GM18951 (cell line): ENCODE measurements around the gene SLC35D2.
"Not testable (repeated sequence)": the region's sequence is repeated elsewhere in the genome, so short reads cannot be mapped to it uniquely, and the experiment has no call there.

Experiments used
- POLR2A ChIP-seq: IDR thresholded peaks from 4 replicates; pipeline ENCODE4 v1.6.1; 2011; ENCODE audit warnings: mild to moderate bottlenecking; ENCODE audit not compliant: insufficient read length, insufficient read depth; ENCODE audit errors: extremely low read depth
- in situ Hi-C: fragments of 300-500 bp; cut with MboI; formaldehyde crosslinking; loops from one replicate; pipeline ENCODE4 v1.12.0; 2022; ENCODE audit warnings: low sequenced_read_pairs, mixed read lengths, inconsistent platforms; ENCODE audit not compliant: unreplicated experiment

SLC35D2 gene

GRCh38 chr9:96327694-96328352, 55.7 kb downstream of the SLC35D2 start:
- no peak for TF ChIP-seq POLR2A
- in situ Hi-C loops: no loop called here

GRCh38 chr9:96323169-96323568, 60.3 kb downstream of the SLC35D2 start:
- no peak for TF ChIP-seq POLR2A
- in situ Hi-C loops: no loop called here

GRCh38 chr9:96322736-96323135, 60.8 kb downstream of the SLC35D2 start:
- in situ Hi-C loops: not testable (repeated sequence)

- in situ Hi-C loops: not testable (repeated sequence)
Measured at GRCh38 chr9:96322210-96322609, 61.3 kb downstream of the SLC35D2 start.

GRCh38 chr9:96321515-96321914, 62.0 kb downstream of the SLC35D2 start:
- no peak for TF ChIP-seq POLR2A
- in situ Hi-C loops: no loop called here

- no peak for TF ChIP-seq POLR2A
- in situ Hi-C loops: no loop called here
Measured at GRCh38 chr9:96320749-96321280, 62.7 kb downstream of the SLC35D2 start.

GRCh38 chr9:96318921-96319565, 64.5 kb downstream of the SLC35D2 start:
- no peak for TF ChIP-seq POLR2A
- in situ Hi-C loops: no loop called here

GRCh38 chr9:96317335-96317980, 66.1 kb downstream of the SLC35D2 start:
- in situ Hi-C loops: no loop called here
- no peak for TF ChIP-seq POLR2A

- in situ Hi-C loops: no loop called here
- TF ChIP-seq POLR2A: no peak
Measured at GRCh38 chr9:96309850-96310249, 73.7 kb downstream of the SLC35D2 start.

GRCh38 chr9:96306958-96307357, 76.6 kb downstream of the SLC35D2 start:
- in situ Hi-C loops: not testable (repeated sequence)

GRCh38 chr9:96305171-96305570, 78.3 kb downstream of the SLC35D2 start:
- TF ChIP-seq POLR2A: no peak
- in situ Hi-C loops: no loop called here

GRCh38 chr9:96304230-96304629, 79.3 kb downstream of the SLC35D2 start:
- TF ChIP-seq POLR2A: no peak

GRCh38 chr9:96302021-96302420, 81.5 kb downstream of the SLC35D2 start, which contains the start of gene HSD17B3:
TSS of gene HSD17B3 (minus strand) at chr9:96302176. CDS start at chr9:96302104, 72 bp downstream.
- TF ChIP-seq POLR2A: no peak
- in situ Hi-C loops: no loop called here

More at GRCh38 chr9:96304230-96304629, 79.3 kb downstream of the SLC35D2 start:
- in situ Hi-C loops: no loop called here

- in situ Hi-C loops: no loop called here
- TF ChIP-seq POLR2A: no peak
Measured at GRCh38 chr9:96299823-96300222, 83.7 kb downstream of the SLC35D2 start.
